Tibial artery (tissue), 4 donors: ENCODE results near the gene EPS8L3.
"Not testable (repeated sequence)": the region's sequence is repeated elsewhere in the genome, so short reads cannot be mapped to it uniquely, and the experiment has no call there.

Experiments used
- DNase-seq, 2 donors: peaks; one replicate each; pipeline ENCODE4 v3.0.0-alpha.2; 2019
- H3K27ac ChIP-seq, 2 donors: fragments of 200-600 bp; sonication (generic) in 1 of 2; 1 replicate in 1 of 2; 2 replicates in 1 of 2; pipeline ENCODE4 v1.5.1; 2018 to 2019; ENCODE audit warnings: mild to moderate bottlenecking in 1 of 2
- H3K27me3 ChIP-seq, 2 donors: fragments of 200-600 bp; sonication (generic) in 1 of 2; one replicate each; pipeline versions ENCODE4 v1.5.1 to v1.6.0; 2016 to 2019
- H3K36me3 ChIP-seq, 3 donors: fragments of 200-600 bp; sonication (generic) in 2 of 3; one replicate each; pipeline ENCODE4 v1.5.1; 2016 to 2019; ENCODE audit warnings: mild to moderate bottlenecking in 2 of 3
- H3K4me1 ChIP-seq, 4 donors: fragments of 200-600 bp; sonication (generic) in 2 of 4; 1 replicate in 3 of 4; 2 replicates in 1 of 4; pipeline ENCODE4 v1.5.1; 2016 to 2019
- H3K4me3 ChIP-seq, 2 donors: fragments of 200-600 bp; sonication (generic) in 1 of 2; 1 replicate in 1 of 2; 2 replicates in 1 of 2; pipeline ENCODE4 v1.5.1; 2018 to 2019; ENCODE audit warnings: mild to moderate bottlenecking in 2 of 2
- H3K9me3 ChIP-seq, 3 donors: fragments of 200-600 bp; sonication (generic) in 1 of 3; one replicate each; pipeline ENCODE4 v1.5.1; 2016 to 2019
- intact Hi-C: fragments of 100-400 bp; cut with DNase I; formaldehyde crosslinking; loops from one replicate; pipeline ENCODE4 v1.15.0; 2023; ENCODE audit warnings: low total_unique reads
- TF ChIP-seq, protein P1 (sequence below), 2 experiments: fragments of 200-600 bp in 1 of 2; fragments of 450-650 bp in 1 of 2; IDR thresholded peaks; one replicate each; pipeline ENCODE4 v1.5.1; 2017 to 2019; ENCODE audit warnings: antibody characterized with exemption in 2 of 2, mild to moderate bottlenecking in 1 of 2, moderate library complexity in 1 of 2

The EPS8L3 gene

GRCh38 chr1:109768335-109768650 lies 4.6 kb upstream of the EPS8L3 start:
- no peaks in the 10 kb centered on the region for H3K27me3 ChIP-seq
- TF ChIP-seq, protein P1, sequence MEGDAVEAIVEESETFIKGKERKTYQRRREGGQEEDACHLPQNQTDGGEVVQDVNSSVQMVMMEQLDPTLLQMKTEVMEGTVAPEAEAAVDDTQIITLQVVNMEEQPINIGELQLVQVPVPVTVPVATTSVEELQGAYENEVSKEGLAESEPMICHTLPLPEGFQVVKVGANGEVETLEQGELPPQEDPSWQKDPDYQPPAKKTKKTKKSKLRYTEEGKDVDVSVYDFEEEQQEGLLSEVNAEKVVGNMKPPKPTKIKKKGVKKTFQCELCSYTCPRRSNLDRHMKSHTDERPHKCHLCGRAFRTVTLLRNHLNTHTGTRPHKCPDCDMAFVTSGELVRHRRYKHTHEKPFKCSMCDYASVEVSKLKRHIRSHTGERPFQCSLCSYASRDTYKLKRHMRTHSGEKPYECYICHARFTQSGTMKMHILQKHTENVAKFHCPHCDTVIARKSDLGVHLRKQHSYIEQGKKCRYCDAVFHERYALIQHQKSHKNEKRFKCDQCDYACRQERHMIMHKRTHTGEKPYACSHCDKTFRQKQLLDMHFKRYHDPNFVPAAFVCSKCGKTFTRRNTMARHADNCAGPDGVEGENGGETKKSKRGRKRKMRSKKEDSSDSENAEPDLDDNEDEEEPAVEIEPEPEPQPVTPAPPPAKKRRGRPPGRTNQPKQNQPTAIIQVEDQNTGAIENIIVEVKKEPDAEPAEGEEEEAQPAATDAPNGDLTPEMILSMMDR (IDR thresholded peaks at IDR 0.05) = no peak
- H3K27ac ChIP-seq = no peak overlapping the region
- intact Hi-C loops = no loop called here
- no peak for DNase-seq
- no peaks in the 10 kb centered on the region for H3K36me3 ChIP-seq
- H3K9me3 ChIP-seq = no peaks in the 10 kb centered on the region
- no peak overlapping the region for H3K4me3 ChIP-seq
- H3K4me1 ChIP-seq = peaks cover 0 to 15% (median 2%) of the 10 kb centered on the region in 4 donors

GRCh38 chr1:109767637-109768334 lies 4.1 kb upstream of the EPS8L3 start:
- DNase-seq = peak in 1 of 2 donors; percentile 53
- no peaks in the 10 kb centered on the region for H3K27me3 ChIP-seq
- H3K27ac ChIP-seq = peak overlapping the region; percentile 35 to 53
- H3K4me1 ChIP-seq = peaks cover 0 to 15% (median 2%) of the 10 kb centered on the region in 4 donors
- H3K9me3 ChIP-seq = no peaks in the 10 kb centered on the region
- no peaks in the 10 kb centered on the region for H3K36me3 ChIP-seq
- TF ChIP-seq, protein P1 (IDR thresholded peaks at IDR 0.05) = no peak
- intact Hi-C loops = no loop called here
- H3K4me3 ChIP-seq = no peak overlapping the region

DNA sequence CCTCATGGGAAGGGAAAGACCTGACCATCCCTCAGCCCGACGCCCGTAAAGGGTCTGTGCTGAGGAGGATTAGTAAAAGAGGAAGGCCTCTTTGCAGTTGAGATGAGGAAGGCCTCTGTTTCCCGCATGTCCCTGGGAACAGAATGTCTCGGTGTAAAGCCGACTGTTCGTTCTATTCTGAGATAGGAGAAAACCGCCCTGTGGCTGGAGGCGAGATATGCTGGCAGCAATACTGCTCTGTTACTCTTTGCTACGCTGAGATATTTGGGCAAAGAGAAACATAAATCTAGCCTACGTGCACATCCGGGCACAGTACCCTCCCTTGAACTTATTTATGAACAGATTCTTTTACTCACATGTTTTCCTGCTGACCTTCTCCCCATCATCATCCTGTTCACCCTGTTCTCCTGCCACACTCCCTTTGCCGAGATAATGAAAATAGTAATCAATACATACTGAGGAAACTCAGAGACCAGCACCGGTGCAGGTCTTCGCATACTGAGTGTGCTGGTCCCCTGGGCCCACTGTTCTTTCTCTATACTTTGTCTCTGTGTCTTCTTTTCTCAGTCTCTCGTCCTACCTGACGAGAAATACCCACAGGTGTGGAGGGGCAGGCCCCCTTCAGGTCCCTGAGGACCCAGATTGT lies 3.4 kb upstream of the EPS8L3 start:
- H3K27me3 ChIP-seq, H3K36me3 ChIP-seq, H3K9me3 ChIP-seq, intact Hi-C loops, H3K4me3 ChIP-seq: not testable (repeated sequence)
- peaks cover 0 to 15% (median 2%) of the 10 kb centered on the region in 4 donors for H3K4me1 ChIP-seq
- DNase-seq = peak in 1 of 2 donors; percentile 52
- peak overlapping the region; percentile 35 to 53 for H3K27ac ChIP-seq

DNA sequence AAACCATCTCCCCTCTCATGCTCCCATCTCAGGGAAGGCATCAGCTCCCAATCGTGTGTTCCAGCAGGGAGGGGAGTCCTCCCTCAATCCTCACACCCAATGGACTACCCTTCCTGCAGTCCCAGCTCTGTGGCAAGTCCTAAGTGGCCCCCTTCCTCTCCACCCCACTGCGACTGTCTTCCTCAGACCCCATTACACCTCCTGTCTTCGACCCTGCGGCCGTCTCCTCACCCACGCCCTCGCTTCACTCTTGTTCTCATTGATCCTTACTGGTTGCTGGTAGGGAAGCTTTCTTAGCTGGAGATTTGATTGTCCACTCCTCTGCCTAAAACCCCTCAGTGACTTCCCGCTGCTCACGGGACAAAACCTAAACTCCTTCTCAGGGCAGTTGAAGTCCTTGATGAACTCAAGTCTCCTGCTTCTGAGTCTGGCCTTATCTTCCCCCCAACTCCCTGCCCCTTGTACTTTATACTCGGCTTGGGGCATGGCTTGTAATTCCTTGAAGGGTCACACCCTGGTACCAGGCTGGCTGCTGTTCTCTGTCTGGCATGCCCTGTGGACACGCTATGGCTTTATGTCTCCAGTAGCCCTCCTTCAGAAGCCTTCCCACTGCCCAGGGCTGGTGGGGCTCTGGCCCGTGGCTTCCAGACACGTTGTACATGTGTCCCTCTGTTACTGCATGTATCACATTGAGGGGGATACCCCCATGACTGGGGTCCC lies 2.3 kb upstream of the EPS8L3 start:
- Histone ChIP-seq H3K27me3 (no peaks in the 10 kb centered on the region), H3K27ac (peak overlapping the region in 1 of 2 donors; percentile 26), H3K4me1 (peaks cover 0 to 15% (median 2%) of the 10 kb centered on the region in 4 donors), H3K4me3 (no peak overlapping the region), H3K9me3 (no peaks in the 10 kb centered on the region), H3K36me3 (no peaks in the 10 kb centered on the region)
- peak in 1 of 2 donors; percentile 55 for DNase-seq
- intact Hi-C loops = no loop called here
- TF ChIP-seq, protein P1 (IDR thresholded peaks at IDR 0.05) = no peak

DNA sequence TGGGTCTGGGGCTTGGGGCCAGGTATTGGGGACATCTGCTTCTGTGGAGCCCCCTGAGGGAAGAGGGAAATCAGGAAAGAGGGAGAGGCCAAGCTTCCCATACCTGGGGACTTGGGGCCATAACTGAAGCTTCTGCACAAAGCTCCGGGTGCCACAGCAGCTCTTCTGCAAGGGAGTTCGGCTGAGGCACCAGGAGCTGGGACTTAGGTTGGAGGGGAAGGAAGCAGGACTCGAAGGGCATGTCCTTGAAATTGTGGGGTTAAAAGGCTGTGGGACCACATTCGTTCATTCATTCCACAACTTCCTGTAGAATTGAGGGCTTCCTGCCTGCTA lies 1.7 kb upstream of the EPS8L3 start:
- no peaks in the 10 kb centered on the region for H3K9me3 ChIP-seq
- peaks cover 0 to 15% (median 2%) of the 10 kb centered on the region in 4 donors for H3K4me1 ChIP-seq
- TF ChIP-seq, protein P1 (IDR thresholded peaks at IDR 0.05) = no peak
- intact Hi-C loops = no loop called here
- no peak overlapping the region for H3K27ac ChIP-seq
- no peaks in the 10 kb centered on the region for H3K27me3 ChIP-seq
- no peak overlapping the region for H3K4me3 ChIP-seq
- no peaks in the 10 kb centered on the region for H3K36me3 ChIP-seq
- DNase-seq = peak in 1 of 2 donors; percentile 13
